ENCODE results near the gene FOLR1. TPM values are rescaled to one million over a fixed set of nuclear protein-coding genes. Genes with fewer than 3 reads are reported as not detected.

The FOLR1 gene
- not detected in 2 replicates for total RNA-seq

DNA sequence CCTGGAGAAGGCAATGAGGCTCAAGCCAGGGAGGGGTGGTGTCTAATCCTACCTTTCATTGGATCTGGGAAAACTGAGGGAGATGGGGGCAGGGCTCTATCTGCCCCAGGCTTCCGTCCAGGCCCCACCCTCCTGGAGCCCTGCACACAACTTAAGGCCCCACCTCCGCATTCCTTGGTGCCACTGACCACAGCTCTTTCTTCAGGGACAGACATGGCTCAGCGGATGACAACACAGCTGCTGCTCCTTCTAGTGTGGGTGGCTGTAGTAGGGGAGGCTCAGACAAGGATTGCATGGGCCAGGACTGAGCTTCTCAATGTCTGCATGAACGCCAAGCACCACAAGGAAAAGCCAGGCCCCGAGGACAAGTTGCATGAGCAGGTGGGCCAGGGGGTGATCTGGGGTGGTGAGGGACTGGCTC lies at the start of gene FOLR1:
Gene FOLR1 (plus strand): TSS at position 180 of the 421 bp plus-strand sequence. CDS start 34 bp downstream, at position 214.

DNA sequence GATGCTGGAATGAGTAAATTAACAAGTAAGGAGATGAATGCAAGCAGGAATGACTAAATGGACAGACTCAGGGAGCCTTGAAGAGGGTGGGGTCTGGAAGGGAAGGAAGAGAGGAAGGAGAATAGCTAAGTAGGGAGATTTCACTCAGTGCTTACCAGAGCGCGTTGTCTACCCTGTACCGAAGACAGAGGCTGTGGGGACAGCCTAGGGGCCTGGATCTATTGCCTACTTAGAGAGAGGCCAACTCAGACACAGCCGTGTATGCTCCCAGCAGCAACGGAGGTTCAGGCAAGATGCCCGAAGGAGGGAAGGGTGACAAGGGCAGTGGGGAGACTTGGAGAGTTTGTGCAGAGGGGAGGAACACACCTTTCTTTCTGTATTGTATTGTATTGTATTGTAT lies 24.7 kb downstream of the FOLR1 start, which contains the start of gene FOLR2:
Gene FOLR2 (plus strand): TSS at position 157 of the 400 bp plus-strand sequence. CDS start 1,791 bp downstream, outside the sequence.

DNA sequence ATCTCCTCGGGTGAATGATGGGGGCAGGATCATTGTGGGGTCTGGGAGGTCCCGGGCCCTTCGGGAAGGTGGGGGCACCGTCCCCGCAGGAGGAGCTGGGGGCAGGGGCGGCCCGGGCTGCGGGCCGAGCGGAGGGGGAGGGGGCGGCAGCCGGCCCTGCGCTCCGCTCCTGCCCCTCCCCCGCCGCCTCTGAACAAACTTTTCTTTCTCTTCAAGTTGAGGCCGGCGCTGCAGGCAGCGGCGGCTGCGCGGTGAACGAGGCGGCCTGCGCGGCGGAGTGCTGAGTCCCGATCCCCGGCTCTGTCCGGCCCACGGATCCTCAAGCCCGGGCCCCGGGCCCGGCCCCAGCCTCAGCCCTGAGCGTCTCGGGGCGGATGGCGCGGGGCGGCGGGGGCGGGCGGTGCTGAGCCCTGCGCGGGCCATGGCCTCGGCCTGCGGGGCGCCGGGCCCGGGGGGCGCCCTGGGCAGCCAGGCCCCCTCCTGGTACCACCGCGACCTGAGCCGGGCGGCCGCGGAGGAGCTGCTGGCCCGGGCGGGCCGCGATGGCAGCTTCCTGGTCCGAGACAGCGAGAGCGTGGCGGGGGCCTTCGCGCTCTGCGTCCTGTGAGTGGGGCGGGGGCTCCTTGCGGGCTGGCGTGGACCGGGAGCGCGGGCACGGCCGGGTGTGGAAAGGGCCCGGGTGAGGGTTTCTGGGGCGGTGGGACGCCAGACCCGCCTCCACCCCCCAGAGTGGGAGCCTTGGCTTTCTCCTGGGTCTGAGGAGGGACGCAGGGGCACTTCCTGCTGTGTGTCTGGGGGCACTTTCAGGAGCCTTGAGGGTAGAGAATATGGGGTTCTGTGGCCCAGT lies 32.8 kb downstream of the FOLR1 start, which contains the start of gene INPPL1:
Gene INPPL1 (plus strand): TSS at position 204 of the 847 bp plus-strand sequence. CDS start 218 bp downstream, at position 422.

DNA sequence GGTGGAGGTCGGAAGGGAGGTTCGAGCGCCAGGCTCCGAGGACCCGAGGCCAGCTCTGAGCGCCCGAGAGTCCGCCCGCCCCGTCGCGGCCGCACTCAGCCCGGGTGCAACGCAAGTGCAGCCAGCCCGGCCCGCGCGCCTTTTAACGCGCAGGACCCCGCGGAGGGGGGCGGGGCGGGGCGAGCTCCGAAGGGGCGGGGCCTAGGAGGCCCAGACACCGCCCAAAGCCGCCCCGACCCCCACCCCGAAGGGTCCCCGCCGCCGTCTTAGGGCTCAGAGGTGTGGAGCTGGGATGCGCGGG lies 52.1 kb downstream of the FOLR1 start, which contains the start of gene PHOX2A:
Gene PHOX2A (minus strand): TSS at position 117 of the 301 bp plus-strand sequence. CDS start 172 bp downstream, outside the sequence.

Other genes starting within 250 kb of the FOLR1 start
- gene IL18BP, start 193.2 kb upstream of the FOLR1 start, total RNA-seq = 5.4 and 9.1 TPM in 2 replicates
- gene NUMA1, start 111.6 kb upstream of the FOLR1 start, total RNA-seq = 168 and 194 TPM in 2 replicates
- gene LRRC51, start 111.3 kb upstream of the FOLR1 start, total RNA-seq = 2.9 and 6.2 TPM in 2 replicates
- 116 and 118 TPM in 2 replicates for gene LAMTOR1, start 88.8 kb upstream of the FOLR1 start, total RNA-seq
- gene TOMT, start 86.2 kb upstream of the FOLR1 start, total RNA-seq = 0.10 TPM in 1 of 2 replicates, not detected in the other
- gene ANAPC15, start 79.4 kb upstream of the FOLR1 start, total RNA-seq = 25.8 and 28.3 TPM in 2 replicates
- not detected in 2 replicates for gene FOLR3, start 56.4 kb upstream of the FOLR1 start, total RNA-seq
- not detected in 2 replicates for gene FOLR2, start 24.7 kb downstream of the FOLR1 start, total RNA-seq
- 67.0 and 80.4 TPM in 2 replicates for gene INPPL1, start 32.6 kb downstream of the FOLR1 start, total RNA-seq
- gene PHOX2A, start 52.0 kb downstream of the FOLR1 start, total RNA-seq = not detected in 2 replicates
- 42.6 and 47.7 TPM in 2 replicates for gene CLPB, start 242.4 kb downstream of the FOLR1 start, total RNA-seq